Measurements from ENCODE around the gene HEMGN. TPM values are rescaled to one million over a fixed set of nuclear protein-coding genes. Genes with fewer than 3 reads are reported as not detected.

Gene HEMGN
- total RNA-seq, 2 experiments from 2014 or later, result 1.2 to 1.4 TPM

DNA sequence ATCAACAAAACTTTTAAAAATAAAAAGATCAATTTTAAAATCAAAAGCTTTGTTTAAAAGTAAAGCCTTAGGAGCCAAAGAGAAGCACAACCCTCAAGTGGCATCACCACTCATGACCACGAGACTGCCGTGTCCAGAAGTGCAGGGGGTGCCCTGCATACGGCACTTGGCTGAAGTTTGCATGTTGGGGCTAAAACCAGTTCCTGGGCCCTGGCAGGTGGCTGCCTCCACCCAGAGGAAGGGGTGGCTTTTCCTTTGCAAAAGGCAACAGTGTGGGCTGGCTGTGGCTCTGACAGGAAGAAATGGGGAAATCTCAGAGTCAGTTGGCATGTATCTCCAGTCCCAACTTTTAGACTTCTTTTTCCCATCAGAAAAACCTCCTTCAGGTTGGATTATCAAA is 30.9 kb downstream of the HEMGN start:
- POLR2A ChIA-PET, result interaction anchor here (1.5 to 8.8 kb wide), 3 partner anchors 10 to 14 kb away, joined by 3 to 86 read pairs (median 9); partner anchors contain the start of gene TRMO

GRCh38 chr9:97906236-97906831 is 31.6 kb downstream of the HEMGN start:
- peak; percentile 10 for ATAC-seq
- H3K4me3 Mint-ChIP-seq, result peak overlapping the region; percentile 55
- ChIA-PET CTCF (interaction anchor here (1.1 to 3.7 kb wide), 5 partner anchors 9 to 16 kb away, joined by 3 to 27 read pairs (median 8); partner anchors contain the start of gene TRMO), POLR2A (interaction anchor here (1.3 to 8.8 kb wide), 4 partner anchors 11 to 80 kb away, joined by 3 to 86 read pairs (median 6); partner anchors contain the start of gene TRMO)
- H3K36me3 Mint-ChIP-seq (ENCODE audit: low read depth), result peaks cover 39% of the 10 kb centered on the region
- peaks cover 75% of the 10 kb centered on the region for H3K4me1 Mint-ChIP-seq (ENCODE audit: low read depth)
- no peaks in the 10 kb centered on the region for H3K27me3 Mint-ChIP-seq
- peak overlapping the region; percentile 98 for H3K27ac Mint-ChIP-seq
- TF ChIP-seq, protein P1, sequence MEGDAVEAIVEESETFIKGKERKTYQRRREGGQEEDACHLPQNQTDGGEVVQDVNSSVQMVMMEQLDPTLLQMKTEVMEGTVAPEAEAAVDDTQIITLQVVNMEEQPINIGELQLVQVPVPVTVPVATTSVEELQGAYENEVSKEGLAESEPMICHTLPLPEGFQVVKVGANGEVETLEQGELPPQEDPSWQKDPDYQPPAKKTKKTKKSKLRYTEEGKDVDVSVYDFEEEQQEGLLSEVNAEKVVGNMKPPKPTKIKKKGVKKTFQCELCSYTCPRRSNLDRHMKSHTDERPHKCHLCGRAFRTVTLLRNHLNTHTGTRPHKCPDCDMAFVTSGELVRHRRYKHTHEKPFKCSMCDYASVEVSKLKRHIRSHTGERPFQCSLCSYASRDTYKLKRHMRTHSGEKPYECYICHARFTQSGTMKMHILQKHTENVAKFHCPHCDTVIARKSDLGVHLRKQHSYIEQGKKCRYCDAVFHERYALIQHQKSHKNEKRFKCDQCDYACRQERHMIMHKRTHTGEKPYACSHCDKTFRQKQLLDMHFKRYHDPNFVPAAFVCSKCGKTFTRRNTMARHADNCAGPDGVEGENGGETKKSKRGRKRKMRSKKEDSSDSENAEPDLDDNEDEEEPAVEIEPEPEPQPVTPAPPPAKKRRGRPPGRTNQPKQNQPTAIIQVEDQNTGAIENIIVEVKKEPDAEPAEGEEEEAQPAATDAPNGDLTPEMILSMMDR (IDR thresholded peaks at IDR 0.05), result no peak
- DNase-seq, result peak; percentile 43
- intact Hi-C loops (cut with micrococcal nuclease), result no loop called here
- H3K9me3 Mint-ChIP-seq, result no peaks in the 10 kb centered on the region

More for the DNA sequence above, 30.9 kb downstream of the HEMGN start:
- ATAC-seq (no peak), DNase-seq (no peak)
- Mint-ChIP-seq H3K9me3 (no peaks in the 10 kb centered on the region), H3K4me1 (ENCODE audit: low read depth) (peaks cover 73% of the 10 kb centered on the region), H3K4me3 (no peak overlapping the region), H3K36me3 (ENCODE audit: low read depth) (peaks cover 45% of the 10 kb centered on the region), H3K27me3 (no peaks in the 10 kb centered on the region), H3K27ac (peak overlapping the region; percentile 98)
- CTCF ChIA-PET, result interaction anchor here (1.1 to 3.7 kb wide), 3 partner anchors 9 to 15 kb away, joined by 3 to 27 read pairs (median 4); partner anchors contain the start of gene TRMO
- intact Hi-C loops (cut with micrococcal nuclease), result no loop called here
- TF ChIP-seq, protein P1 (IDR thresholded peaks at IDR 0.05), result no peak

DNA sequence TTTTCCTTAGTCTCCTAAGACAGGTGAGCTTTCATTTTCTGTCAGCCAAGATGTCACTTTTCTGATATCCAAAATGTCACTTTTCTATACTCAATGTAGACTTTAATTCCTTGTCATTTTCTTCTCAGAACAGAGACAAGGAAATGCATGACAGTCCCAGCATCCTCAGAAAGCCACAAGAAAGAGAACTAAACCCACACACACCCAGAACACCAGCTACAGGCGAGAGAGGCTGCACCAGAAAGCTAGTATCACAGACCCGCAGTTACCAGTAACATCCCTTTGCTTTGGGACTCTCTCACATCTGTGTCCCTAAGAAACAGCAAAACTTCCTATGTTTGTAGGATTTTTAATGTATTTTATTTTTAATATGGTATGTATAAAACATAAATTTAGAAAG is 32.7 kb downstream of the HEMGN start:
- Mint-ChIP-seq H3K9me3 (no peaks in the 10 kb centered on the region), H3K4me3 (peak overlapping the region; percentile 78), H3K4me1 (ENCODE audit: low read depth) (peaks cover 77% of the 10 kb centered on the region), H3K36me3 (ENCODE audit: low read depth) (peaks cover 31% of the 10 kb centered on the region), H3K27ac (peak overlapping the region; percentile 89), H3K27me3 (no peaks in the 10 kb centered on the region)
- ChIA-PET CTCF (interaction anchor here (1.1 to 3.7 kb wide), 5 partner anchors 9 to 52 kb away, joined by 3 to 27 read pairs (median 8); partner anchors contain the start of genes FOXE1 and TRMO), POLR2A (interaction anchor here (0.5 to 8.8 kb wide), 5 partner anchors 16 to 275 kb away, joined by 3 to 86 read pairs (median 3); partner anchors contain the start of genes ANP32B and TRMO)
- DNase-seq (peak; percentile 49), ATAC-seq (peak; percentile 52)
- intact Hi-C loops (cut with micrococcal nuclease), result no loop called here
- TF ChIP-seq, protein P1 (IDR thresholded peaks at IDR 0.05), result no peak

DNA sequence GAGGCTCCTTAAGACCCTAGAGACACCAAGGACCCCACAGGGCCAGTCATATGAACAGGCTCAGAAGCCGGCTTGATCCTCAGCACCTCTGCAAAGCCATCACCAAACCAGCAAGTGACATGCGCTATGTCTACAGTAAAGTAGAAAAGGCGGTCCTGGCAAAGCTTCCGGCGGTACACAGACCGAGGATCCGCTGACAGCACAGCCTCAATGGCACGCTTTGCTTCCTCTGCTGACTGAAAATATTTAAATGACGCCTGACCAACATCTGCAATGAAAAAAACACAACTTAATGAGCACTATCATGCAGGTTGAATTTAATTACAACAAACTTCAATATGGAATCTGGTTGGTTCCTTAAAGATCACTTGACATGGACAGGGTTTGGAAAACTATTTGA is 33.2 kb downstream of the HEMGN start:
- ChIA-PET POLR2A (interaction anchor here (0.5 to 8.8 kb wide), 4 partner anchors 11 to 78 kb away, joined by 3 to 86 read pairs (median 6); partner anchors contain the start of genes ANP32B and TRMO), CTCF (interaction anchor here (0.8 to 3.7 kb wide), 6 partner anchors 8 to 57 kb away, joined by 3 to 27 read pairs (median 6); partner anchors contain the start of genes FOXE1 and TRMO)
- TF ChIP-seq, protein P1 (IDR thresholded peaks at IDR 0.05), result no peak
- H3K36me3 Mint-ChIP-seq (ENCODE audit: low read depth), result peaks cover 26% of the 10 kb centered on the region
- DNase-seq (peak; percentile 80), ATAC-seq (peak; percentile 82)
- H3K27ac Mint-ChIP-seq, result peak overlapping the region; percentile 89
- H3K4me3 Mint-ChIP-seq, result peak overlapping the region; percentile 78
- intact Hi-C loops (cut with micrococcal nuclease), result loop anchor here (5.0 kb wide), 1 partner anchor 192 kb away; no protein-coding TSS in a partner anchor
- H3K4me1 Mint-ChIP-seq (ENCODE audit: low read depth), result peaks cover 72% of the 10 kb centered on the region
- H3K27me3 Mint-ChIP-seq, result no peaks in the 10 kb centered on the region
- no peaks in the 10 kb centered on the region for H3K9me3 Mint-ChIP-seq
